ENCODE data around the gene RASAL3. TPM values are rescaled to one million over a fixed set of nuclear protein-coding genes. Genes with fewer than 3 reads are reported as not detected.

The RASAL3 gene
- total and polyA plus RNA-seq, 11 donors = 0.42 to 9.1 (median 0.99) TPM

GRCh38 chr19:15437355-15438123 lies 26.8 kb downstream of the RASAL3 start:
- 83 to 88% (median 86%) methylated on average over 10 of the region's 10 CpGs for WGBS, 4 donors
- no peaks in the 10 kb centered on the region for H3K27me3 ChIP-seq
- TF ChIP-seq CTCF (IDR thresholded peaks at IDR 0.05) (peak in 2 of 12 donors; percentile 16 to 19), POLR2A (IDR thresholded peaks at IDR 0.05) (no peak)
- no peak overlapping the region for H3K4me3 ChIP-seq
- intact Hi-C loops (cut with DNase I) = no loop called here
- no peaks in the 10 kb centered on the region for H3K9me3 ChIP-seq
- H3K36me3 ChIP-seq = peaks cover 0 to 22% (median 4%) of the 10 kb centered on the region in 9 donors
- ATAC-seq = no peak
- peaks cover 0 to 17% (median 6%) of the 10 kb centered on the region in 12 donors for H3K4me1 ChIP-seq
- DNase-seq = no peak
- H3K27ac ChIP-seq = peak overlapping the region in 1 of 12 donors; percentile 36

DNA sequence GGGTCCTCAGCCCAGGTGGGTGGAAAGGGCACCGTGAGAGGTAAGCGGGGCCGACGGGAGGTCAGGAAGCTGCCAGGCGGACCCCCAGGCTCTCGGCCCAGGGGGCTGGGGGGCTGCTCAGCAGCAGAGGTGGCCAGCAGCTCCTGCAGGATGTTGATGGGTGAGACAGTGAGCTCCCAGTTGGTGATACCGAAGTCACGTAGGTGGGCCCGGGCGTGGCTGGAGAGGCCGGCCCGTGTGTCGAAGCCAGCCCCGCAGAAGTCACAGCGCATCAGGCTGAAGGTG lies 27.6 kb downstream of the RASAL3 start:
- DNase-seq (no peak), ATAC-seq (no peak)
- H3K27ac ChIP-seq = no peak overlapping the region
- no peak overlapping the region for H3K4me3 ChIP-seq
- TF ChIP-seq CTCF (IDR thresholded peaks at IDR 0.05) (no peak), POLR2A (IDR thresholded peaks at IDR 0.05) (no peak)
- peaks cover 0 to 22% (median 4%) of the 10 kb centered on the region in 9 donors for H3K36me3 ChIP-seq
- peaks cover 0 to 13% (median 7%) of the 10 kb centered on the region in 12 donors for H3K4me1 ChIP-seq
- H3K9me3 ChIP-seq = no peaks in the 10 kb centered on the region
- H3K27me3 ChIP-seq = no peaks in the 10 kb centered on the region
- WGBS, 4 donors = 88 to 97% (median 90%) methylated on average over 6 to 15 of the region's 15 CpGs
- intact Hi-C loops (cut with DNase I) = no loop called here

GRCh38 chr19:15436012-15436825 lies 28.1 kb downstream of the RASAL3 start:
- Histone ChIP-seq H3K27me3 (no peaks in the 10 kb centered on the region), H3K36me3 (peaks cover 0 to 22% (median 4%) of the 10 kb centered on the region in 9 donors), H3K4me3 (no peak overlapping the region), H3K4me1 (peaks cover 0 to 18% (median 11%) of the 10 kb centered on the region in 12 donors), H3K9me3 (no peaks in the 10 kb centered on the region), H3K27ac (no peak overlapping the region)
- DNase-seq (no peak), ATAC-seq (no peak)
- TF ChIP-seq POLR2A (IDR thresholded peaks at IDR 0.05) (no peak), CTCF (IDR thresholded peaks at IDR 0.05) (no peak)
- WGBS, 4 donors = 83 to 91% (median 87%) methylated on average over 9 to 10 of the region's 10 CpGs
- intact Hi-C loops (cut with DNase I) = no loop called here

DNA sequence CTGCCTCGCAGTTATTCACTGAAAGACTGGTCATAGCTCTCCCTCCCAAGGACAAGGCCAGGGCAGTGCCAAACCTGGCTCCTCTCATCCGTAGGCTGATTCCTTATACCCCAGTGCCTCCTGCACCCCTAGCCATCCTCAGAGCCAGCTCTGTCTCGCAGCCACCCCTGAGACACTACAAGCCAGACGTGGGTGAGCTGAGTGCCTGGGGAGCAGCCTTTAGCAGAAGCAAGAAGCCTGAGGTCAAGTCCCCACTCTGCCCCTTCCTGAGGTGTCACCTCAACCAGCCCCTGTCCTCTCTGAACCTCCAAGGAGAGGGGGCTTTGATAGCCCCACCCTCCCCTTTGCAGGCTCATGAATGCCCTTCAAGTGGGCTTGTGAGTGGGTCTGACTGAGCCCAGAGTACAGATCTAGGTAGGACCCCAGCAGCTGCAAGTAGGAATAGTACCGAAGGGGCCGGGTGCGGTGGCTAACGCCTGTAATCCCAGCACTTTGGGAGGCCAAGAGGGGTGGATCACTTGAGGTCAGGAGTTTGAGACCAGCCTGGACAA lies 30.8 kb downstream of the RASAL3 start:
- peak in 3 of 4 donors; percentile 1 to 7 (median 3) for ATAC-seq
- TF ChIP-seq CTCF (IDR thresholded peaks at IDR 0.05) (no peak), POLR2A (IDR thresholded peaks at IDR 0.05) (no peak)

More for the DNA sequence above, 30.8 kb downstream of the RASAL3 start:
- no peaks in the 10 kb centered on the region for H3K27me3 ChIP-seq
- peak overlapping the region in 11 of 12 donors; percentile 87 to 99 (median 95) for H3K27ac ChIP-seq
- no peak for DNase-seq
- H3K4me3 ChIP-seq = peak overlapping the region in 9 of 12 donors; percentile 75 to 97 (median 87)
- intact Hi-C loops (cut with DNase I) = loop anchor here in 1 of 10 donors (5.0 kb wide), 1 partner anchor 56 kb away; the partner anchor contains the start of gene AKAP8
- H3K9me3 ChIP-seq = no peaks in the 10 kb centered on the region
- WGBS, 4 donors = 69 to 76% (median 70%) methylated on average over 8 of the region's 8 CpGs
- H3K4me1 ChIP-seq = peaks cover 3 to 42% (median 30%) of the 10 kb centered on the region in 12 donors
- H3K36me3 ChIP-seq = peaks cover 0 to 22% (median 4%) of the 10 kb centered on the region in 9 donors

All from heart left ventricle (tissue), 16 donors.